ENCODE data around the gene UPF3A.
"Not testable (repeated sequence)": the region's sequence is repeated elsewhere in the genome, so short reads cannot be mapped to it uniquely, and the experiment has no call there.

UPF3A gene

GRCh38 chr13:114261328-114261965 is 20.0 kb upstream of the UPF3A start:
- POLR2A ChIA-PET, result no interaction called here
- DNase-seq (ENCODE audit: extremely low spot score), result no peak
- CTCF ChIA-PET, result interaction anchor here (2.2 kb wide), 1 partner anchor 25 kb away, joined by 4 read pairs; no protein-coding TSS in a partner anchor
- TF ChIP-seq CTCF (IDR thresholded peaks at IDR 0.05; ENCODE audit: control extremely low read depth, extremely low read depth, low read depth, missing control alignments), result no peak

GRCh38 chr13:114263578-114263977 is 17.8 kb upstream of the UPF3A start:
- DNase-seq (ENCODE audit: extremely low spot score), result no peak
- POLR2A ChIA-PET, result no interaction called here

GRCh38 chr13:114264313-114264712 is 17.1 kb upstream of the UPF3A start:
- POLR2A ChIA-PET, result not testable (repeated sequence)
- CTCF ChIA-PET, result interaction anchor here (1.3 kb wide), 1 partner anchor 19 kb away, joined by 3 read pairs; no protein-coding TSS in a partner anchor

More at GRCh38 chr13:114263578-114263977, 17.8 kb upstream of the UPF3A start:
- TF ChIP-seq CTCF (IDR thresholded peaks at IDR 0.05; ENCODE audit: control extremely low read depth, extremely low read depth, low read depth, missing control alignments), result no peak
- CTCF ChIA-PET, result no interaction called here

GRCh38 chr13:114264886-114265611 is 16.4 kb upstream of the UPF3A start:
- ChIA-PET POLR2A (no interaction called here), CTCF (interaction anchor here (1.3 to 2.0 kb wide), 2 partner anchors 19 to 45 kb away, joined by 3 to 5 read pairs; no protein-coding TSS in a partner anchor)
- DNase-seq (ENCODE audit: extremely low spot score), result no peak
- no peak for TF ChIP-seq CTCF (IDR thresholded peaks at IDR 0.05; ENCODE audit: control extremely low read depth, extremely low read depth, low read depth, missing control alignments)

More at GRCh38 chr13:114264313-114264712, 17.1 kb upstream of the UPF3A start:
- not testable (repeated sequence) for DNase-seq (ENCODE audit: extremely low spot score)

GRCh38 chr13:114266241-114266640 is 15.2 kb upstream of the UPF3A start:
- POLR2A ChIA-PET, result no interaction called here

GRCh38 chr13:114268344-114269280 is 12.8 kb upstream of the UPF3A start:
- no peak for DNase-seq (ENCODE audit: extremely low spot score)
- TF ChIP-seq CTCF (IDR thresholded peaks at IDR 0.05; ENCODE audit: control extremely low read depth, extremely low read depth, low read depth, missing control alignments), result no peak
- ChIA-PET POLR2A (no interaction called here), CTCF (interaction anchor here (0.7 to 2.4 kb wide), 3 partner anchors 11 to 16 kb away, joined by 3 to 6 read pairs (median 5); partner anchors contain the start of gene UPF3A)

More at GRCh38 chr13:114266241-114266640, 15.2 kb upstream of the UPF3A start:
- no peak for TF ChIP-seq CTCF (IDR thresholded peaks at IDR 0.05; ENCODE audit: control extremely low read depth, extremely low read depth, low read depth, missing control alignments)
- CTCF ChIA-PET, result interaction anchor here (1.3 to 2.0 kb wide), 2 partner anchors 14 to 44 kb away, joined by 3 to 5 read pairs; no protein-coding TSS in a partner anchor
- DNase-seq (ENCODE audit: extremely low spot score), result no peak

Data from GM10248 (cell line).